Measurements from ENCODE around the gene LST1.

The LST1 gene

DNA sequence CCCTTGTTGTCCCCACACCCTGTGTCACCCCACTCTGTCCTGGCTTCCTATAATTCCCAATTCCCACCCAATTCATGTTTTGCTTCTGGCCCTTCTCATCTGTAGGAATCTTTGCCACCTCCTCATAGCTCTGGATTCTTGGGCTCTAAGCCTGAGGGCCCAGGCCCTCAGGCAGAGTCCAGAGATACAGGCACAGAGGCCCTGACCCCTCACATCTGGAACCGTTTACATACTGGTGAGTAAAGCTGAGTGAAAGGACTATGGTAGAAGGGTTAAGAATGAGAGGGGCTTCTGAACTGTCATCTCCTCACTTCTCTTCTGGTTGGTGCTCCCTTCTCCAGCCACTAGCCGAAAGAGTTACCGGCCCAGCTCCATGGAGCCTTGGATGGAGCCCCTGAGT is 48.1 kb downstream of the LST1 start:
- Mint-ChIP-seq H3K27ac (ENCODE audit: low read depth) (peak overlapping the region; percentile 74), H3K9me3 (no peaks in the 10 kb centered on the region), H3K27me3 (no peaks in the 10 kb centered on the region), H3K36me3 (ENCODE audit: insufficient read depth) (peaks cover 62% of the 10 kb centered on the region), H3K4me3 (no peak overlapping the region), H3K4me1 (peaks cover 6% of the 10 kb centered on the region)
- DNase-seq (ENCODE audit: low spot score in 2 of 2) (no peak), ATAC-seq (replicated peaks; ENCODE audit: extremely low read depth, poor library complexity, severe bottlenecking) (no peak)

GRCh38 chr6:31634969-31635575 is 49.0 kb downstream of the LST1 start:
- no peak overlapping the region for H3K4me3 Mint-ChIP-seq
- H3K36me3 Mint-ChIP-seq (ENCODE audit: insufficient read depth) = peaks cover 59% of the 10 kb centered on the region
- H3K27me3 Mint-ChIP-seq = no peaks in the 10 kb centered on the region
- H3K27ac Mint-ChIP-seq (ENCODE audit: low read depth) = no peak overlapping the region
- DNase-seq (ENCODE audit: low spot score in 2 of 2) = no peak
- H3K4me1 Mint-ChIP-seq = peaks cover 6% of the 10 kb centered on the region
- no peak for ATAC-seq (replicated peaks; ENCODE audit: extremely low read depth, poor library complexity, severe bottlenecking)
- no peaks in the 10 kb centered on the region for H3K9me3 Mint-ChIP-seq

- no peaks in the 10 kb centered on the region for H3K9me3 Mint-ChIP-seq
- peaks cover 62% of the 10 kb centered on the region for H3K36me3 Mint-ChIP-seq (ENCODE audit: insufficient read depth)
- peaks cover 6% of the 10 kb centered on the region for H3K4me1 Mint-ChIP-seq
- no peak for DNase-seq (ENCODE audit: low spot score in 2 of 2)
- peak overlapping the region; percentile 20 for H3K4me3 Mint-ChIP-seq
- ATAC-seq (replicated peaks; ENCODE audit: extremely low read depth, poor library complexity, severe bottlenecking) = no peak
- H3K27ac Mint-ChIP-seq (ENCODE audit: low read depth) = peak overlapping the region; percentile 61
- no peaks in the 10 kb centered on the region for H3K27me3 Mint-ChIP-seq
Observed at GRCh38 chr6:31636698-31637596, 50.9 kb downstream of the LST1 start.

Measured in central memory CD8-positive, alpha-beta T cell (primary cell).